ENCODE measurements around the gene ZNF346.

DNA sequence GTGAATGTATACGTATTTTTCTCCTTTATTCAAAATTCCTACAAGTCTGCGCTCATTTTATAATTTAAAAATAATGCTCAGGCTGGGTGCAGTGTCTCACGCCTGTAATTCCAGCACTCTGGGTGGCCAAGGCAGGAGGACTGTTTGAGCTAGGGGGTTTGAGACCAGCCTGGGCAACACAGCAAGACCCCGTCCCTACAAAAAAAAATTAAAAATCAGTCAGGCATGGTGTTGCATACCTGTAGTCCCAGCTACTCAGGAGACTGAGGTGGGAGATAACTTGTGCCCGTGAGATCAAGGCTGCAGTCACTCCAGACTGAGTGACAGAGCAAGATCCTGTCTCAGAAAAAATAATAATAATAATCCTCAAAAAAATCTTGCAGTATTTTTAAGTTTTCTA is 23.7 kb upstream of the ZNF346 start:
- no peak for TF ChIP-seq POLR2A (IDR thresholded peaks at IDR 0.05; ENCODE audit: low read length)
- TF ChIP-seq GATA1 (IDR thresholded peaks at IDR 0.05; ENCODE audit: low read depth, low read length) = no peak
